HEK293 (cell line): ENCODE data around the gene CARD11.

Source experiments
- CTCF ChIA-PET: fragments of 350-600 bp; formaldehyde crosslinking; extraction: SDS; loops from one replicate; lab custom pipeline; 2021; ENCODE audit warnings: antibody characterized with exemption; lab: Yijun Ruan, JAX
- POLR2A ChIA-PET: fragments of 300-600 bp; formaldehyde crosslinking; extraction: SDS; loops from one replicate; lab custom pipeline; 2020; ENCODE audit warnings: antibody characterized with exemption, inconsistent platforms; lab: Yijun Ruan, JAX
- H3K27ac ChIP-seq: fragments of 200-500 bp; sonication (Bioruptor generic); 2 replicates; pipeline ENCODE4 v1.5.1; 2014; ENCODE audit warnings: low read depth, low read length, control low read depth, inconsistent platforms; ENCODE audit errors: extremely low read depth
- H3K36me3 ChIP-seq, 2 experiments: fragments of 200-500 bp in 1 of 2; sonication (Bioruptor generic) in 1 of 2; 1 replicate in 1 of 2; 2 replicates in 1 of 2; pipeline ENCODE4 v1.5.1; 2014 to 2017; ENCODE audit warnings: inconsistent platforms in 2 of 2, low read length in 2 of 2; ENCODE audit not compliant: control insufficient read depth in 2 of 2, insufficient read depth in 1 of 2
- H3K4me1 ChIP-seq: fragments of 200-500 bp; sonication (Bioruptor generic); 2 replicates; pipeline ENCODE4 v1.5.1; 2014; ENCODE audit warnings: mild to moderate bottlenecking, low read length, inconsistent platforms; ENCODE audit not compliant: control insufficient read depth, insufficient read depth
- H3K4me3 ChIP-seq: 2 replicates; pipeline ENCODE4 v1.5.1; 2011; ENCODE audit warnings: low read depth, mild to moderate bottlenecking, control low read depth, low read length, moderate library complexity
- H3K9me3 ChIP-seq: fragments of 200-500 bp; sonication (Bioruptor generic); 2 replicates; pipeline ENCODE4 v1.5.1; 2014; ENCODE audit warnings: low read depth, low read length, inconsistent platforms; ENCODE audit not compliant: control insufficient read depth, insufficient read depth
- GLIS1 ChIP-seq: fragments of 450-650 bp; formaldehyde crosslinking; IDR thresholded peaks from 2 replicates; pipeline ENCODE4 v1.5.1; 2016; ENCODE audit warnings: missing biosample characterization, missing genetic modification characterization
- MZF1 ChIP-seq: fragments of 450-650 bp; formaldehyde crosslinking; IDR thresholded peaks from 2 replicates; pipeline ENCODE4 v1.5.1; 2017; ENCODE audit warnings: missing biosample characterization, missing genetic modification characterization, borderline replicate concordance
- OVOL3 ChIP-seq: fragments of 450-650 bp; formaldehyde crosslinking; IDR thresholded peaks from 2 replicates; pipeline ENCODE4 v1.5.1; 2016; ENCODE audit warnings: missing biosample characterization, missing genetic modification characterization
- REPIN1 ChIP-seq: fragments of 450-650 bp; formaldehyde crosslinking; IDR thresholded peaks from 2 replicates; pipeline ENCODE4 v1.5.1; 2017; ENCODE audit warnings: missing biosample characterization, missing genetic modification characterization, low read depth
- SCRT2 ChIP-seq: fragments of 450-650 bp; formaldehyde crosslinking; IDR thresholded peaks from 2 replicates; pipeline ENCODE4 v1.5.1; 2016; ENCODE audit warnings: missing biosample characterization, missing genetic modification characterization
- YY2 ChIP-seq: fragments of 450-650 bp; formaldehyde crosslinking; IDR thresholded peaks from 2 replicates; pipeline ENCODE4 v1.5.1; 2016; ENCODE audit warnings: missing biosample characterization, missing genetic modification characterization
- ZBTB8A ChIP-seq: fragments of 450-650 bp; formaldehyde crosslinking; IDR thresholded peaks from 2 replicates; pipeline ENCODE4 v1.5.1; 2016; ENCODE audit warnings: missing biosample characterization, missing genetic modification characterization
- ZNF121 ChIP-seq: fragments of 450-650 bp; formaldehyde crosslinking; IDR thresholded peaks from 2 replicates; pipeline ENCODE4 v1.5.1; 2016; ENCODE audit warnings: missing biosample characterization, missing genetic modification characterization
- ZNF19 ChIP-seq: fragments of 450-650 bp; formaldehyde crosslinking; IDR thresholded peaks from 2 replicates; pipeline ENCODE4; 2016; ENCODE audit warnings: missing biosample characterization, missing genetic modification characterization, low read depth
- ZNF223 ChIP-seq: fragments of 450-650 bp; formaldehyde crosslinking; IDR thresholded peaks from 2 replicates; pipeline ENCODE4 v1.5.1; 2016; ENCODE audit warnings: missing biosample characterization, missing genetic modification characterization
- ZNF341 ChIP-seq: fragments of 450-650 bp; formaldehyde crosslinking; IDR thresholded peaks from 2 replicates; pipeline ENCODE4; 2016; ENCODE audit warnings: low read depth, missing biosample characterization, missing genetic modification characterization
- ZNF354C ChIP-seq: fragments of 450-650 bp; formaldehyde crosslinking; IDR thresholded peaks from 2 replicates; pipeline ENCODE4 v1.5.1; 2016; ENCODE audit warnings: missing biosample characterization, missing genetic modification characterization, low read depth, borderline replicate concordance
- ZNF37A ChIP-seq: fragments of 450-650 bp; IDR thresholded peaks from 2 replicates; pipeline ENCODE4 v1.5.1; 2018; ENCODE audit warnings: missing biosample characterization, missing genetic modification characterization
- ZNF548 ChIP-seq: fragments of 450-650 bp; formaldehyde crosslinking; IDR thresholded peaks from 2 replicates; pipeline ENCODE4 v1.5.1; 2016; ENCODE audit warnings: missing biosample characterization, missing genetic modification characterization
- ZNF571 ChIP-seq: fragments of 450-650 bp; formaldehyde crosslinking; IDR thresholded peaks from 2 replicates; pipeline ENCODE4 v1.5.0; 2017; ENCODE audit warnings: missing biosample characterization, missing genetic modification characterization
- ZNF585B ChIP-seq: fragments of 450-650 bp; formaldehyde crosslinking; IDR thresholded peaks from 2 replicates; pipeline ENCODE4 v1.5.1; 2016; ENCODE audit warnings: missing biosample characterization, missing genetic modification characterization
- ZNF701 ChIP-seq: fragments of 450-650 bp; formaldehyde crosslinking; IDR thresholded peaks from 2 replicates; pipeline ENCODE4 v1.5.1; 2016; ENCODE audit warnings: missing biosample characterization, missing genetic modification characterization
- ZNF747 ChIP-seq: fragments of 450-650 bp; formaldehyde crosslinking; IDR thresholded peaks from 2 replicates; pipeline ENCODE4 v1.5.1; 2016; ENCODE audit warnings: missing biosample characterization, missing genetic modification characterization
- ZNF785 ChIP-seq: fragments of 450-650 bp; formaldehyde crosslinking; IDR thresholded peaks from 2 replicates; pipeline ENCODE4 v1.5.1; 2016; ENCODE audit warnings: missing biosample characterization, missing genetic modification characterization
- TF ChIP-seq, protein P1 (sequence below): fragments of 450-650 bp; formaldehyde crosslinking; IDR thresholded peaks from 2 replicates; pipeline ENCODE4 v1.5.1; 2016; ENCODE audit warnings: missing biosample characterization, missing genetic modification characterization, borderline replicate concordance
- TF ChIP-seq, protein P2 (sequence below): fragments of 450-650 bp; formaldehyde crosslinking; IDR thresholded peaks from 2 replicates; pipeline ENCODE4 v1.5.1; 2017; ENCODE audit warnings: missing biosample characterization, missing genetic modification characterization

CARD11 gene

DNA sequence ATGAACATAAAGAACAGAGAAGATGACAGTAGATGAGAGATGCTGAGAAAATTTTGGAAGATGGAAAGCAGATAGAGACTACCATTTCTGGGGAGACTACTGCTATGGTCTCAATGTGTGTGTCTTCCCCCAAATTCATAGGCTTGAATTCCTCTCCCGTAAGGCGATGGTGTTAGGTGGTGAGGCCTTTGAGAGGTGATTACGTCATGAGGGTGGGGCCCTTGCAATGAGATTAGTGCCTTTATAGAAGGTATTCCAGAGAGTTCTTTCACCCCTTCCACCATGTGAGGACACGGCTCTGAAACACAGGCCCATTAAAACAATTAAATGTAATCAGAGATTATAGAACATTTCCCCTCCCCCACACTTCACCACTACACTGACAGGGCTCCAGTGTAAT, 23.9 kb downstream of the CARD11 start:
- Histone ChIP-seq H3K27ac (no peak overlapping the region), H3K36me3 (no peaks in the 10 kb centered on the region), H3K9me3 (no peaks in the 10 kb centered on the region), H3K4me1 (no peaks in the 10 kb centered on the region), H3K4me3 (no peak overlapping the region)
- CTCF ChIA-PET: no interaction called here
- no peak for TF ChIP-seq SCRT2 (tag by site-specific recombination)
- no peak for TF ChIP-seq ZNF701 (tag by site-specific recombination)
- no peak for TF ChIP-seq ZNF747 (tag by site-specific recombination)
- TF ChIP-seq ZNF19 (tag by site-specific recombination): no peak
- no peak for TF ChIP-seq ZNF223 (tag by site-specific recombination)
- TF ChIP-seq ZNF121 (tag by site-specific recombination): no peak
- TF ChIP-seq REPIN1 (tag by site-specific recombination): no peak
- TF ChIP-seq ZNF37A (tag by site-specific recombination): no peak
- no peak for TF ChIP-seq ZBTB8A (tag by site-specific recombination)
- TF ChIP-seq ZNF585B (tag by site-specific recombination): no peak
- TF ChIP-seq ZNF548 (tag by site-specific recombination): no peak
- TF ChIP-seq ZNF341 (tag by site-specific recombination): no peak
- TF ChIP-seq OVOL3 (tag by site-specific recombination): no peak
- no peak for TF ChIP-seq YY2 (tag by site-specific recombination)
- no peak for TF ChIP-seq ZNF785 (tag by site-specific recombination)
- no peak for TF ChIP-seq GLIS1 (tag by site-specific recombination)
- TF ChIP-seq, protein P1, sequence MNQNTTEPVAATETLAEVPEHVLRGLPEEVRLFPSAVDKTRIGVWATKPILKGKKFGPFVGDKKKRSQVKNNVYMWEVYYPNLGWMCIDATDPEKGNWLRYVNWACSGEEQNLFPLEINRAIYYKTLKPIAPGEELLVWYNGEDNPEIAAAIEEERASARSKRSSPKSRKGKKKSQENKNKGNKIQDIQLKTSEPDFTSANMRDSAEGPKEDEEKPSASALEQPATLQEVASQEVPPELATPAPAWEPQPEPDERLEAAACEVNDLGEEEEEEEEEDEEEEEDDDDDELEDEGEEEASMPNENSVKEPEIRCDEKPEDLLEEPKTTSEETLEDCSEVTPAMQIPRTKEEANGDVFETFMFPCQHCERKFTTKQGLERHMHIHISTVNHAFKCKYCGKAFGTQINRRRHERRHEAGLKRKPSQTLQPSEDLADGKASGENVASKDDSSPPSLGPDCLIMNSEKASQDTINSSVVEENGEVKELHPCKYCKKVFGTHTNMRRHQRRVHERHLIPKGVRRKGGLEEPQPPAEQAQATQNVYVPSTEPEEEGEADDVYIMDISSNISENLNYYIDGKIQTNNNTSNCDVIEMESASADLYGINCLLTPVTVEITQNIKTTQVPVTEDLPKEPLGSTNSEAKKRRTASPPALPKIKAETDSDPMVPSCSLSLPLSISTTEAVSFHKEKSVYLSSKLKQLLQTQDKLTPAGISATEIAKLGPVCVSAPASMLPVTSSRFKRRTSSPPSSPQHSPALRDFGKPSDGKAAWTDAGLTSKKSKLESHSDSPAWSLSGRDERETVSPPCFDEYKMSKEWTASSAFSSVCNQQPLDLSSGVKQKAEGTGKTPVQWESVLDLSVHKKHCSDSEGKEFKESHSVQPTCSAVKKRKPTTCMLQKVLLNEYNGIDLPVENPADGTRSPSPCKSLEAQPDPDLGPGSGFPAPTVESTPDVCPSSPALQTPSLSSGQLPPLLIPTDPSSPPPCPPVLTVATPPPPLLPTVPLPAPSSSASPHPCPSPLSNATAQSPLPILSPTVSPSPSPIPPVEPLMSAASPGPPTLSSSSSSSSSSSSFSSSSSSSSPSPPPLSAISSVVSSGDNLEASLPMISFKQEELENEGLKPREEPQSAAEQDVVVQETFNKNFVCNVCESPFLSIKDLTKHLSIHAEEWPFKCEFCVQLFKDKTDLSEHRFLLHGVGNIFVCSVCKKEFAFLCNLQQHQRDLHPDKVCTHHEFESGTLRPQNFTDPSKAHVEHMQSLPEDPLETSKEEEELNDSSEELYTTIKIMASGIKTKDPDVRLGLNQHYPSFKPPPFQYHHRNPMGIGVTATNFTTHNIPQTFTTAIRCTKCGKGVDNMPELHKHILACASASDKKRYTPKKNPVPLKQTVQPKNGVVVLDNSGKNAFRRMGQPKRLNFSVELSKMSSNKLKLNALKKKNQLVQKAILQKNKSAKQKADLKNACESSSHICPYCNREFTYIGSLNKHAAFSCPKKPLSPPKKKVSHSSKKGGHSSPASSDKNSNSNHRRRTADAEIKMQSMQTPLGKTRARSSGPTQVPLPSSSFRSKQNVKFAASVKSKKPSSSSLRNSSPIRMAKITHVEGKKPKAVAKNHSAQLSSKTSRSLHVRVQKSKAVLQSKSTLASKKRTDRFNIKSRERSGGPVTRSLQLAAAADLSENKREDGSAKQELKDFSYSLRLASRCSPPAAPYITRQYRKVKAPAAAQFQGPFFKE: no peak
- TF ChIP-seq, protein P2, sequence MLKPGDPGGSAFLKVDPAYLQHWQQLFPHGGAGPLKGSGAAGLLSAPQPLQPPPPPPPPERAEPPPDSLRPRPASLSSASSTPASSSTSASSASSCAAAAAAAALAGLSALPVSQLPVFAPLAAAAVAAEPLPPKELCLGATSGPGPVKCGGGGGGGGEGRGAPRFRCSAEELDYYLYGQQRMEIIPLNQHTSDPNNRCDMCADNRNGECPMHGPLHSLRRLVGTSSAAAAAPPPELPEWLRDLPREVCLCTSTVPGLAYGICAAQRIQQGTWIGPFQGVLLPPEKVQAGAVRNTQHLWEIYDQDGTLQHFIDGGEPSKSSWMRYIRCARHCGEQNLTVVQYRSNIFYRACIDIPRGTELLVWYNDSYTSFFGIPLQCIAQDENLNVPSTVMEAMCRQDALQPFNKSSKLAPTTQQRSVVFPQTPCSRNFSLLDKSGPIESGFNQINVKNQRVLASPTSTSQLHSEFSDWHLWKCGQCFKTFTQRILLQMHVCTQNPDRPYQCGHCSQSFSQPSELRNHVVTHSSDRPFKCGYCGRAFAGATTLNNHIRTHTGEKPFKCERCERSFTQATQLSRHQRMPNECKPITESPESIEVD (tag by site-specific recombination): no peak
- POLR2A ChIA-PET: no interaction called here

DNA sequence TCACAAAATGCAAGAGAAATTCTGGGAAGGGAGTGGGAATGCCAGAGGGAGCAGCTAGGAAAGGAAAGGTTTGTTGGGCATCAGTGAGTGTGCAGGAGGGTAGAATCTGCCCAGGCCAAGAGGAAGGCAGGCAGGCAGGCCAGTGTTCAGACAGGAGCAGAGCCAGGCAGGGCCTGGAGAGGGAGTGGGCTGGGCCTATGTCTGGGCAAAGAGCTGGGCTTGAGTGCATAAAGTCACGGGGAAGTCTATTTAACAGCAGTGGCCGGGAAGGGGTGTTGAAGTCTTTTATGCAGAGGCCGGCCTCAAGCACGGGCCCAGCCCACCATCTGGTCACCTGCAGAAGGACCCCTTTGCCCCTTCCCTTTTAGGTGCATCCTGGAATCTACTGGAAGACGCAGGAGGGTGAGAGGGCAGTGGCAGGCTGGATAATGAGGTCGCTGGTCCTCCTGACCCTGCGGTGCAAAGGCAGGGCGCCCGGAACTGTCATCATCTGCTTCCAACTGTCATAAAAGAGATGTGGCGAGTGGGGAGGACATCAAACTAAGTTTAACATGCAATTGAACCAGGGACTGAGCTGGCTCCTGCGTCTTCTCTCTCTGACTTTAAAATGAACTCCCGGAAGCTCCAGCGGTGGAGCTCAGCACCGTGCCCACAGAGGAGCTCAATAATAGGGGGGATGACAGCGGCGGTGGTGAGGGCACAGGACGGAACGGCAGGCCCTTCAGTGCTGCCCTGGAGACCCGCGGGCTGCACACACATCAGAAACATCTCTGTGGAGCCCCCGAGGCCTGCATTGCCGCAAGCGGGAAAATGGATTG, 29.5 kb downstream of the CARD11 start:
- Histone ChIP-seq H3K4me1 (no peaks in the 10 kb centered on the region), H3K9me3 (no peaks in the 10 kb centered on the region), H3K4me3 (no peak overlapping the region), H3K27ac (no peak overlapping the region), H3K36me3 (no peaks in the 10 kb centered on the region)
- no peak for TF ChIP-seq ZNF354C
- no peak for TF ChIP-seq ZNF571 (tag by site-specific recombination)
- no peak for TF ChIP-seq MZF1 (tag by site-specific recombination)
- ChIA-PET POLR2A (no interaction called here), CTCF (interaction anchor here (0.5 to 0.6 kb wide), 2 partner anchors 844 to 1783 kb away, joined by 3 read pairs; no protein-coding TSS in a partner anchor)
